Motor neuron (in vitro differentiated cells): ENCODE results near the gene INCA1. TPM values are rescaled to one million over a fixed set of nuclear protein-coding genes. Genes with fewer than 3 reads are reported as not detected.
"Not testable (repeated sequence)": the region's sequence is repeated elsewhere in the genome, so short reads cannot be mapped to it uniquely, and the experiment has no call there.

Experiments used
- ATAC-seq, 8 experiments: fragments of 200-7000 bp; cut with Tn5 transposase; replicated peaks in 6 of 8; 2 replicates each; pipeline ENCODE4 v1.8.0; 2021; ENCODE audit warnings: mild to moderate bottlenecking in 8 of 8, moderate library complexity in 8 of 8
- H3K27ac ChIP-seq, 2 donors: fragments of 250-450 bp; sonication (Bioruptor Pico); 2 replicates each; pipeline ENCODE4 v1.9.0; 2021; ENCODE audit warnings: antibody characterized with exemption in 2 of 2, mild to moderate bottlenecking in 2 of 2, moderate library complexity in 1 of 2
- H3K4me1 ChIP-seq, 2 donors: fragments of 250-450 bp; sonication (Bioruptor Pico); replicated peaks in 1 of 2; 2 replicates each; pipeline ENCODE4 v1.6.1; 2021; ENCODE audit warnings: antibody characterized with exemption in 2 of 2, mild to moderate bottlenecking in 2 of 2, moderate library complexity in 1 of 2
- H3K4me3 ChIP-seq, 5 donors: fragments of 250-450 bp; sonication (Bioruptor Pico); 2 replicates each; pipeline ENCODE4 v1.9.0; 2021; ENCODE audit warnings: antibody characterized with exemption in 5 of 5, mild to moderate bottlenecking in 5 of 5, moderate library complexity in 4 of 5
- WGBS, 10 experiments: fragments of 450-650 bp; shearing (Covaris generic); methylation state at CpG; one replicate each; pipeline ENCODE4 v1.0.0; 2022; 5-methylcytosine and 5-hydroxymethylcytosine counted together
- in situ Hi-C, 9 experiments: fragments of 400-800 bp; cut with MboI; loops; one replicate each; pipeline ENCODE4 v1.15.0; 2021; ENCODE audit warnings: low sequenced_read_pairs in 9 of 9, low pct_unique_long_range_greater_than_20kb in 2 of 9; ENCODE audit not compliant: unreplicated experiment in 9 of 9
- total RNA-seq, 8 experiments: library from RNA; unstranded; fragments of 300-600 nt; gene quantifications; 2 replicates each; pipeline versions ENCODE4 v1.2.3 to v1.2.4, GENCODE V29; 2022

Gene INCA1
- total RNA-seq: 1 to 10 TPM in 3 of 8 experiments, under 1 TPM in 5; 0.54 to 2.4 (median 0.78) TPM

DNA sequence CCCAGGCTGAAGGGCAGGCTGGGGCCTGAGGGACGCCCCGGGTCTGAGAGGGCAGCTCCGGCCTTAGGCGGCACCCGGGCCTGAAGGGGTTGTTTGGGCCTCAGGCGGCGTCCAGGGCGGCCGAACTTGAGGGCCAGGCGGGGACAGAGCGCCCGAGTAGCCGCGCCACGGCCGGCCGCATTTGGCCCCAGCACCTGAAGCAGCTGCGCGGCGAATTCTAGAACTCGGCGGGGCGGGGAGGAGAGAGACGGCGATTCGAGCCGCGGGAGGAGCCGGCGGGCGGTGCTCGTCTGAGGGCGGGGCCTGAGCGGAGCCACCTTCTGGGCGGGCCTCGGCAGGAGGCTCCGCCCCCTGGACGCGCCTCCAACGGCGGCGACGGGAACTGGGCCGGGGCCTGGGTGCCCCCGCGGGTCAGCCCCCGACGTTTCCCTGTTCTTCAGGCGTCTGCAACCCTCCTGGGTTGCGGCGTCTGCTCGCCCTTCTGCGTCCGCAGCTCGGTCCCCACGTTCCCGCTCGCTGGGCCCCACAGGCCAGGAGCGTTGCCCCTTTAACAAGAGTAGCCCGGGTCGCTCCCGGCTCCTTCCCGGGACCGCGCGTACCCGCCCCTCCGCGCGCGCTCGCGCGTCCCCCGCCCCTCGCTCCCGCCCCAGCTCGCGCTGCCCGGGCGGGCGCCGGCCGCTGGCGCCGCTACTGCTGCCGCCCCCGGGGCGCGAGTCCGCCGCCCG lies at the start of gene INCA1, which contains the start of gene KIF1C:
TSS of gene INCA1 (minus strand) at position 221 of the 725 bp plus-strand sequence. CDS start 3,085 bp downstream, outside the sequence.
TSS of gene KIF1C (plus strand) at position 649 of the 725 bp plus-strand sequence. CDS start 2,297 bp downstream, outside the sequence.
- in situ Hi-C loops: no loop called here
- peak within 1 kb of the TSS; percentile 63 to 85 (median 75) for H3K4me3 ChIP-seq
- H3K27ac ChIP-seq: peak within 1 kb of the TSS; percentile 90
- 0% methylated on average over 1 to 2 of the region's 93 CpGs; no CpG with 5 or more reads in 8 of the 10 experiments for WGBS, 10 experiments
- peaks cover 12 to 18% of the 10 kb centered on the region in 2 donors for H3K4me1 ChIP-seq
- ATAC-seq: peak; percentile 83 to 90 (median 89)

DNA sequence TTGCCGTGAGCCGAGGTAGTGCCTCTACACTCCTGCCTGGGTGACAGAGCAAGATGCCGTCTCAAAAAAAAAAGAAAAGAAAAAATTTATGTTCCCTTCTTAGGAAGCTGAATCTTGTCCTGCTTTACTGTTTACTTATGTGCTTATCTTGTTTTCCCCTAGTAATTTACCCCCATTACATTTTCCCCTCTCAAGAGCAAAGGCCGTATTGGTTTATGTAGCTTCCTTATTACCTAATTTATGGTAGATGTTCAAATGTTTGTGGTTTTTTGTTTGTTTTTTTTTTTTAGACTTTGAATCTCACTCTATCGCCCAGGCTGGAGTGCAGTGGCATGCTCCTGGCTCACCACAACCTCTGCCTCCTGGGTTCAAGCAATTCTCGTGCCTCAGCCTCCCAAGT lies 48.2 kb upstream of the INCA1 start:
- ATAC-seq: no peak
- peaks cover 0 to 10% of the 10 kb centered on the region in 2 donors for H3K4me1 ChIP-seq
- in situ Hi-C loops: no loop called here
- no peak overlapping the region for H3K4me3 ChIP-seq
- 40 to 100% (median 78%) methylated on average over 1 to 6 of the region's 6 CpGs; no CpG with 5 or more reads in 1 of the 10 experiments for WGBS, 10 experiments
- no peak overlapping the region for H3K27ac ChIP-seq

DNA sequence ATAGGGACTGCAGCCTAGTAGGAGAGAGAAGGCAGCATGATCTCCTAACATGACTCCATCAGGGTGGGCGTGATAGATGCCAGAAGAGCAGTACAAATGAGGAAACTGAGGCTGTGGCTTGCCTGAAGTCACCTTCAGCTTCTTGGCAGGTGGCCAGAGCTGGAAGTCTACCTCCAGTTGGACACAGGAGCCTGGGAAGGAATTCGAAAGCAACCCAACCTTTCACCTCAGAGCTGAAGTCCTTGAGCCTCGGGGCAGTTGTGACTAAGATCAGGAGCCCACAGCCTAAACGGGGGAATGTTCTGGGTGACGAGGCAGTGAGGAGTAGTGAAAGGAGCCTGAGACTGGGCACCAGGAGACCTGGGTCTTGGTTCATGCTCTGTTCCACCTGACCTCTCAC lies 47.3 kb upstream of the INCA1 start:
- in situ Hi-C loops: no loop called here
- H3K27ac ChIP-seq: no peak overlapping the region
- peaks cover 0 to 2% of the 10 kb centered on the region in 2 donors for H3K4me1 ChIP-seq
- WGBS, 10 experiments: 59 to 100% (median 74%) methylated on average over 1 to 3 of the region's 5 CpGs; no CpG with 5 or more reads in 4 of the 10 experiments
- no peak overlapping the region for H3K4me3 ChIP-seq
- ATAC-seq: no peak

GRCh38 chr17:5043524-5043923 lies 46.2 kb upstream of the INCA1 start:
- no peak for ATAC-seq
- 40 to 88% (median 88%) methylated on average over 1 of the region's 1 CpG; no CpG with 5 or more reads in 7 of the 10 experiments for WGBS, 10 experiments
- in situ Hi-C loops: no loop called here
- H3K27ac ChIP-seq: no peak overlapping the region
- no peak overlapping the region for H3K4me3 ChIP-seq
- H3K4me1 ChIP-seq: no peaks in the 10 kb centered on the region

DNA sequence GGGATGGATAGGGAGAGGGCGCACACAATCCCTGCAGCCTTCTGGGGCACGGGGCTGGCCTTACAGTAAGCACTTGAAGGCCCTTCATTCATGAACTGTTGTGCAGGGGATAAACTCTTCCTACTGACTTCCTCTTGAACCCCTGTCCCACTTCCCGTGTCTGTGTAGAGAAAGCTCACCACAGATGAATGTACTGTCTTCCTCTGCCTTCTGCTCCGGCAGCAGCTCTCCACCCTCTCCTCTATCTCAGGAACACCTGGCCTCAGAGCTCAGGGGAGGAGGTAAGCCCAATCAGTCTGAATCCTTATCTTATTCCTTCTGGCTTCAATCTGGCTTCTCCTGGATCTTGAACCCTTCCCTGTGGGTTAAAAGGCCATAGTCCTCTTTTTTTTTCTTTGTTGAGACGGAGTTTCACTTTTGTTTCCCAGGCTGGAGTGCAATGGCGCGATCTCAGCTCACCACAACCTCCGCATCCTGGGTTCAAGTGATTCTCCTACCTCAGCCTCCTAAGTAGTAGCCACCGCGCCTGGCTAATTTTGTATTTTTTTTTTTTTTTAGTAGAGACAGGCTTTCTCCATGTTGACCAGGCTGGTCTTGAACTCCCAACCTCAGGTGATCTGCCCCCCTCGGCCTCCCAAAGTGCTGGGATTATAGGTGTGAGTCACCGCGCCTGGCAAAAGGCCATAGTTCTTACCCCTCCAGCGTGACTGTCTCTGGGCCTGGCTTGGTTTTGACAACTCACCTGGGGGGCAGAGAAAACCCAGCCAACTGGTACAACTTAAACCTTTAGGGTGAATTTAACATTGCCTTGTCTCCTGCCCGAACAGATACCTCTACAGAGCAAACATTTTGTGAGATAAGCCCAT lies 45.1 kb upstream of the INCA1 start:
- WGBS, 10 experiments: 60 to 95% (median 83%) methylated on average over 2 to 12 of the region's 15 CpGs; no CpG with 5 or more reads in 1 of the 10 experiments
- Histone ChIP-seq H3K4me1 (no peaks in the 10 kb centered on the region), H3K4me3 (no peak overlapping the region), H3K27ac (no peak overlapping the region)
- no peak for ATAC-seq
- in situ Hi-C loops: no loop called here

DNA sequence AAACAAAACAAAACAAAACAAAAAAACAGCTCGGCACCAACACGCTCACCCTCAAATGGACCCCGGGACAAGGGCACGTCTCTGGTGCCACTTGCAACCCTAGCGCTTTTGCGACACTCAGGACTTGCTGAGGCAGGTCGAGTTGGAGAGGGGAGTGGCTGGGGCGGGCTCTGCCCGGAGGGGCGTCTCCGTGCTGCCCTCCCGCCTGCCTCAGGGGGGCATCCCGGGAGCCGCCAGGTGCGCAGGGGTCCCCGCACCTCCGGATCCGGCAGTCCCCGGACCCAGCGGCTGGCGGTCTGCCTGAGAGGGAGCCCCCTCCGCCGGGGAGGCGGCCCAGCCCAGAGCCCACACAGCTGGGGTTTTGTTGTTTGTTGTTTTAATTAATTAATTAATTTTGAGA lies 38.0 kb upstream of the INCA1 start, which contains the start of gene SLC52A1:
TSS of gene SLC52A1 (minus strand) at position 112 of the 400 bp plus-strand sequence. CDS start 820 bp downstream, outside the sequence.
- in situ Hi-C loops: no loop called here
- Histone ChIP-seq H3K4me3 (no peak within 1 kb of the TSS), H3K4me1 (peaks cover 5 to 6% of the 10 kb centered on the region in 2 donors), H3K27ac (no peak within 1 kb of the TSS)
- 0 to 40% (median 11%) methylated on average over 1 to 8 of the region's 24 CpGs; no CpG with 5 or more reads in 7 of the 10 experiments for WGBS, 10 experiments
- ATAC-seq: peak in 4 of 8 experiments; percentile 0 to 42 (median 22)

- Histone ChIP-seq H3K4me3 (no peak overlapping the region), H3K27ac (no peak overlapping the region), H3K4me1 (peaks cover 5 to 6% of the 10 kb centered on the region in 2 donors)
- in situ Hi-C loops: no loop called here
- no peak for ATAC-seq
- WGBS, 10 experiments: 87 to 100% (median 100%) methylated on average over 1 to 3 of the region's 14 CpGs; no CpG with 5 or more reads in 7 of the 10 experiments
Observed at GRCh38 chr17:5034651-5035050, 37.3 kb upstream of the INCA1 start.

GRCh38 chr17:5034063-5034462 lies 36.7 kb upstream of the INCA1 start:
- H3K4me3 ChIP-seq: no peak overlapping the region
- ATAC-seq: no peak
- in situ Hi-C loops: no loop called here
- H3K4me1 ChIP-seq: peaks cover 5 to 6% of the 10 kb centered on the region in 2 donors
- H3K27ac ChIP-seq: no peak overlapping the region
- WGBS, 10 experiments: 68 to 100% (median 100%) methylated on average over 1 to 4 of the region's 5 CpGs; no CpG with 5 or more reads in 7 of the 10 experiments

DNA sequence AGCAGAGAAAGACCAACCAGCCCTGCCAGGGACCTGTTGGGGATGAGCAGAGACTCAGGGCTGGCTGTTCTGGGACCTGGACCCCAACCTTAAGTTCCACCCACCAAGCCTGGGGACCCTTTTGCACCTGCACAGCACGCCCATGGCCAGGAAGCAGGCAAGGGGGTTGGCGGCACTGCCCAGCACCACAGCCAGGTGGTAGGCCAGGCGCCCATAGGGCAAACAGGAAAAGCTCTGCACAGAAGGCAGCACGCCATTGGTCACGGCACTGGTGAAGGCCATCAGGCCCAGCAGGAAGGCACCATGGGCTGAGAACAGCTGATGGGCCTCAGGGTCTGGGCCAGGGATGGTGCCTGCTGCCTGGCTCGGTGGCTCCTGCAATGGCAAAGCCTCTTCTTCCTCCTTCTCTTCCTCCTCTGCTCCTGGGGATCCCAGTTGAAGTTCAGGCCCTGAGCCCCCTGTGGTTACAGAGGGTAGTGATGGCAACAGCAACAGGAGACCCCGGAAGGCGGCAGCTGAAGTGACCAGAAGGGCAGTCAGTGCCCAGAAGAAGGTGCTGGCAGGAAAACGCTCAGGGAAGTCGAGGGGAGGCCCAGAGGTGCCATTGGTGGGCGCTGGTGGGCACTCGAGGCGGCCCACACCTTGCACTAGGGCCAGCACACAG lies 36.2 kb upstream of the INCA1 start:
- no peak overlapping the region for H3K4me3 ChIP-seq
- in situ Hi-C loops: no loop called here
- peaks cover 5 to 6% of the 10 kb centered on the region in 2 donors for H3K4me1 ChIP-seq
- no peak for ATAC-seq
- no peak overlapping the region for H3K27ac ChIP-seq
- WGBS, 10 experiments: 80 to 100% (median 88%) methylated on average over 1 to 3 of the region's 13 CpGs; no CpG with 5 or more reads in 5 of the 10 experiments

DNA sequence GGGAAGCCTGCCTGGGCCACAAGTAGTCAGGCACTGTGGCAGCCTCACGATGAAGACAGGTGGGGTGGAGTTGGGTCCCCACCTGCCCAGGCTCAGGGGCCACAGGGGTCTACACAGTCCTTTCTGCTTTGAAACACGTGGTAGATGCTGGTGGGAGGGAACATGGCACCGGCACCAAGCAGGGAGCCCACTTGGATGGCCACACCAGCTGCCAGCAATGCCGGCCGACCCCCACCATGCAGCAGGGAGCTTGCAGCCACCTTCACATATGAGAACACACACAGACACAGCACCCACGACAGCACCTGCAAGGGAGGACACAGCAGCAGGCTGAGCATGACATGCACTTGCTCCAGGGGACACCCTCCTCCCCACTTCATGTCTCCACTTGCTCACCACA lies 35.5 kb upstream of the INCA1 start:
- ATAC-seq: no peak
- no peak overlapping the region for H3K27ac ChIP-seq
- in situ Hi-C loops: no loop called here
- 51 to 100% (median 60%) methylated on average over 1 to 3 of the region's 6 CpGs; no CpG with 5 or more reads in 7 of the 10 experiments for WGBS, 10 experiments
- H3K4me1 ChIP-seq: peaks cover 5 to 6% of the 10 kb centered on the region in 2 donors
- no peak overlapping the region for H3K4me3 ChIP-seq

DNA sequence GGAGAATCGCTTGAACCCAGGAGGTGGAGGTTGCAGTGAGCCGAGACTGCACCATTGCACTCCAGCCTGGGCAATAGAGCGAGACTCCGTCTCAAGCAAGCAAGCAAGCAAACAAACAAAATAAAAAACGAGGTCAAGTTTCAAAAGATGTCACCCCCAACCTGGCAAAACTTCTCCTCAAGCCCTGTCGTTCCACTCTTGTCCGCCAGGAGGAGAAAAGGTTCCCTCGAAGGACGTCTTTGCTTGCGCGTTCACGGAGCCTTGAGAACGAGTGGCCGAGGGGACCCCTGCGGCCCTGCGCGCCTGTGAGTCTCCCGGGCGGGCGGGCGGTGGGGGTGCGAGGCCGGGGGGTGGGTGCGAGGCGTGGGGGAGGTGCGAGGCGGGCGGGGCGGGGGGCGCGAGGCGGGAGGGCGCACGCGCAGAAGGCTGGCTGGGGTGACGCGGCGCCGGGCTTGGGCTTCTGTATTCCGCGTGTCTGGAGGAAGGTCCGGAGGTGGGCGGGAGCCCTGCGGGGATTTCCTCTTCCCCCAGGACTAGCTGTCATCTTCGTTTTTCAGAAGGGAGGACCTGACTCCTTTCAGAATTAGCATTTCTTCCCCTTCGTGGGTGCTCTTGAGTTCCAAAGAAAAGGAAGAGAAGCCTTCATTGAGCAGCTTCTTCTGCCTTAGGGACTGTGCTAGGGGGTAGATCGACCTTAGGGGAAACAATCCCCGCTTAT lies 34.2 kb upstream of the INCA1 start:
- H3K27ac ChIP-seq: peak overlapping the region; percentile 1 to 66
- peak; percentile 78 to 95 (median 92) for ATAC-seq
- H3K4me1 ChIP-seq: peaks cover 5 to 6% of the 10 kb centered on the region in 2 donors
- in situ Hi-C loops: no loop called here
- WGBS, 10 experiments: 0 to 67% (median 20%) methylated on average over 1 to 6 of the region's 48 CpGs; no CpG with 5 or more reads in 3 of the 10 experiments
- H3K4me3 ChIP-seq: peak overlapping the region; percentile 20 to 29 (median 25)

DNA sequence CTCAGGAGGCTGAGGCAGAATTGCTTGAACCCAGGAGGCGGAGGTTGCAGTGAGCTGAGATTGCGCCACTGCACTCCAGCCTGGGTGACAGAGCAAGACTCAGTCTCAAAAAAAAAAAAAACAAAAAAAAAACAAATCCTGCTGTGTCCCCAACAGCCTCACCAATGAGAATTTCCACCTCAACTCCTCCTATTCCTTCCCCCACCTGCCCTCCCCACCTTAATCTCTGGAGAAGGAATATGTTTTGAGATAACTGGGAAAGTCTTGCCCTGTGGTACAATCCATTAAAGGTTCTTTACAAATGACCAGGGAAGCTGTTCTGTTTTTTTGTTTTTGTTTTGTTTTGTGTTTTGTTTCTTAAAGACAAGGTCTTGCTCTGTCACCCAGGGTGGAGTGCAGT lies 32.8 kb upstream of the INCA1 start:
- H3K27ac ChIP-seq, in situ Hi-C loops, H3K4me1 ChIP-seq, ATAC-seq, H3K4me3 ChIP-seq: not testable (repeated sequence)
- WGBS, 10 experiments: 60 to 100% methylated on average over 1 of the region's 2 CpGs; no CpG with 5 or more reads in 8 of the 10 experiments
